Uterus (tissue), 4 donors: ENCODE results near the gene PPP1R26. TPM values are rescaled to one million over a fixed set of nuclear protein-coding genes. Genes with fewer than 3 reads are reported as not detected.
A peak's percentile ranks its signal among the peaks of the same experiment; 100 is the strongest.

Experiments used
- DNase-seq, 2 donors: peaks; one replicate each; pipeline ENCODE4 v3.0.0-alpha.2; 2019 to 2020
- H3K27ac ChIP-seq, 2 donors: fragments of 200-600 bp; sonication (generic); 1 replicate in 1 of 2; 2 replicates in 1 of 2; pipeline ENCODE4 v1.5.1; 2016 to 2018
- H3K27me3 ChIP-seq, 2 donors: fragments of 200-600 bp; sonication (generic); one replicate each; pipeline ENCODE4 v1.5.1; 2018 to 2019; ENCODE audit warnings: control low read depth in 1 of 2
- H3K36me3 ChIP-seq, 2 donors: fragments of 200-600 bp; sonication (generic); one replicate each; pipeline ENCODE4 v1.5.1; 2019; ENCODE audit warnings: control low read depth in 1 of 2
- H3K4me1 ChIP-seq, 2 donors: fragments of 200-600 bp; sonication (generic); one replicate each; pipeline ENCODE4 v1.5.1; 2018 to 2019; ENCODE audit warnings: control low read depth in 1 of 2
- H3K4me3 ChIP-seq, 2 donors: fragments of 200-600 bp; sonication (generic); 1 replicate in 1 of 2; 2 replicates in 1 of 2; pipeline ENCODE4 v1.5.1; 2018 to 2019; ENCODE audit warnings: mild to moderate bottlenecking in 1 of 2
- H3K9me3 ChIP-seq, 2 donors: fragments of 200-600 bp; sonication (generic); one replicate each; pipeline ENCODE4 v1.5.1; 2019; ENCODE audit warnings: control low read depth in 1 of 2
- CTCF ChIP-seq, 4 experiments: fragments of 200-600 bp in 2 of 4; fragments of 450-650 bp in 2 of 4; sonication (generic) in 2 of 4; IDR thresholded peaks; one replicate each; pipeline ENCODE4 v1.5.1; 2016 to 2019; ENCODE audit warnings: antibody characterized with exemption in 4 of 4, mild to moderate bottlenecking in 2 of 4, moderate library complexity in 1 of 4
- POLR2A ChIP-seq, 2 donors: fragments of 450-650 bp; IDR thresholded peaks; one replicate each; pipeline ENCODE4 v1.6.1; 2016; ENCODE audit warnings: antibody characterized with exemption in 2 of 2, mild to moderate bottlenecking in 1 of 2, moderate library complexity in 1 of 2
- intact Hi-C: fragments of 100-400 bp; cut with DNase I; formaldehyde crosslinking; loops from one replicate; pipeline ENCODE4 v1.15.1; 2023; ENCODE audit warnings: low total_unique reads
- total RNA-seq, 4 donors: library from RNA; depleted of rRNA in 3 of 4; stranded (reverse); fragments of >200 nt in 3 of 4; gene quantifications; one replicate each; pipeline versions ENCODE4 v1.1.0 to v1.2.4, GENCODE V29; 2014 to 2023
- donor health status: DM: yes; HTN: yes; CAD: no.

The PPP1R26 gene
- total RNA-seq, 4 donors from 2014 or later, result 3.6 to 16.4 (median 10.6) TPM

DNA sequence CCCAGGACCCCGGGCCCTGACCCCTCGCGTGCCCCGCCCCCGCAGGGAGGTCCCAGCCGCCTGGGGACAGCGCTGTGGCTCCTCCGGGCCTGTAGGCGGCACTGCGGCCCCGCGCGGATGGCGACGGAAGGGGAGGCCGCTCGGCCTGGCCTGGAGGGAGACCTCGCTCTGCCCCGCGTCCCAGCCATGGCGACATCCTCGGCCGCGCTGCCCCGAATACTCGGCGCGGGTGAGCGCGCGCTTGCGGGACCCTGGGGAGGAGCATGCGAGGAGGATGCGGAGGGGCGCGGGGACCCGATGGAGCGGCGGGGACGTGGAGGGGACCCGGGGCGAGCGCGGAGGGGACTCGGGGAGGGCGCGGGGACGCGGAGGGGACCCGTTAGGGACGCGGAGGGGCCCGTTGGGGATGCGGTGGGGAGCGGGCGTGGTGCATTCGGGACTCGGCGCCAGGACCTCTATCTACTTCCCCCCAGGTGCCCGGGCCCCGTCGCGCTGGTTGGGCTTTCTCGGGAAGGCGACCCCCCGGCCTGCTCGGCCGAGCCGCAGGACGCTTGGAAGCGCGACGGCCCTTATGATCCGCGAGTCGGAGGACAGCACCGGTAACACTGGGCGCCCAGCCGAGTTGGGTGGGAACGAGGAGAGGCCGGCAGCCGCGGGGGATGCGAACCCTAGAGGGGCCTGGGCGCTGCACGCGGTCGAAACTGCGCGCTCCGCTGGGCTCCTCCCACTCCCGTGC lies 21.1 kb downstream of the PPP1R26 start, which contains the start of gene MRPS2:
Gene MRPS2, plus strand, starts transcription at position 158 of the 736 bp plus-strand sequence. Its CDS starts 29 bp downstream, at position 187.
- H3K36me3 ChIP-seq, result no peaks in the 10 kb centered on the region
- TF ChIP-seq POLR2A (IDR thresholded peaks at IDR 0.05), result peak in 1 of 2 donors; percentile 44
- peak; percentile 89 to 97 (median 92) for TF ChIP-seq CTCF (IDR thresholded peaks at IDR 0.05)
- peak; percentile 72 to 87 for DNase-seq
- H3K4me1 ChIP-seq, result peaks cover 2 to 16% of the 10 kb centered on the region in 2 donors
- peak within 1 kb of the TSS; percentile 76 to 89 for H3K4me3 ChIP-seq
- H3K9me3 ChIP-seq, result no peaks in the 10 kb centered on the region
- no peaks in the 10 kb centered on the region for H3K27me3 ChIP-seq
- H3K27ac ChIP-seq, result peak within 1 kb of the TSS; percentile 74 to 76
- intact Hi-C loops, result no loop called here

- peak overlapping the region; percentile 68 to 74 for H3K27ac ChIP-seq
- DNase-seq, result no peak
- H3K36me3 ChIP-seq, result no peaks in the 10 kb centered on the region
- H3K4me3 ChIP-seq, result peak overlapping the region; percentile 76 to 89
- no peaks in the 10 kb centered on the region for H3K27me3 ChIP-seq
- TF ChIP-seq POLR2A (IDR thresholded peaks at IDR 0.05), result no peak
- no peak for TF ChIP-seq CTCF (IDR thresholded peaks at IDR 0.05)
- H3K9me3 ChIP-seq, result no peaks in the 10 kb centered on the region
- H3K4me1 ChIP-seq, result peaks cover 2 to 16% of the 10 kb centered on the region in 2 donors
- intact Hi-C loops, result no loop called here
Measured at GRCh38 chr9:135501261-135502167, 21.9 kb downstream of the PPP1R26 start.

- no peaks in the 10 kb centered on the region for H3K27me3 ChIP-seq
- no peaks in the 10 kb centered on the region for H3K9me3 ChIP-seq
- H3K36me3 ChIP-seq, result no peaks in the 10 kb centered on the region
- no peak for DNase-seq
- TF ChIP-seq CTCF (IDR thresholded peaks at IDR 0.05) (no peak), POLR2A (IDR thresholded peaks at IDR 0.05) (no peak)
- H3K4me3 ChIP-seq, result no peak overlapping the region
- intact Hi-C loops, result no loop called here
- H3K4me1 ChIP-seq, result peaks cover 2 to 16% of the 10 kb centered on the region in 2 donors
- no peak overlapping the region for H3K27ac ChIP-seq
Measured at GRCh38 chr9:135502168-135502872, 22.7 kb downstream of the PPP1R26 start.

- no peak overlapping the region for H3K4me3 ChIP-seq
- H3K4me1 ChIP-seq, result peaks cover 2 to 16% of the 10 kb centered on the region in 2 donors
- intact Hi-C loops, result no loop called here
- H3K27ac ChIP-seq, result no peak overlapping the region
- DNase-seq, result no peak
- TF ChIP-seq POLR2A (IDR thresholded peaks at IDR 0.05) (no peak), CTCF (IDR thresholded peaks at IDR 0.05) (no peak)
- H3K27me3 ChIP-seq, result no peaks in the 10 kb centered on the region
- no peaks in the 10 kb centered on the region for H3K36me3 ChIP-seq
- H3K9me3 ChIP-seq, result no peaks in the 10 kb centered on the region
Measured at GRCh38 chr9:135502873-135503321, 23.3 kb downstream of the PPP1R26 start.
